Stimulated activated CD4-positive, alpha-beta T cell treated with anti-CD3 and anti-CD28 coated beads, Interleukin-15, amount 100 ng/mL, for 48 hours (primary cell): ENCODE measurements around the gene PUM1.

Experiments
- DNase-seq, 2 donors: peaks; one replicate each; pipeline ENCODE4 v3.0.0-alpha.2; 2020; ENCODE audit warnings: low read depth in 2 of 2

Gene PUM1

GRCh38 chr1:30893776-30894507, 171.6 kb downstream of the PUM1 start:
- DNase-seq: no peak

DNA sequence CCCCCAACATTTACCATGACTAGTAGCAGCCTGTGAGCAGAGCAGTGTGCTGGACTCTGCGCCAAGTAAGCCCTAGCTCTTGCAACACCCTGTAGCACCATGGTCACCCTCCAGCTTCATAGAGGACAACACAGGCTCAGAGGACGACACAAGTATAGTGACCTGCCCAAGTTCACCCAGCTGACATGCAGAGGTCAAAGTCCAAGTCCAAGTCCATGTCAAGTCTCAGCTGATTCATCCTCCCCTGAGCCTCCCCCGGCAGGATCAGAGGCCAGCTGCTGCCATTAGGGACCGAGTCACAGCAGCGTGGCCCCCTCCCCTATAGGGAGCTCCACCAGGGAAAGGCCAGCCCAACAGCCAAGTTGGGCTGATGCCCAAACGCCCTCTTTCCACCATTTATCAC, 172.8 kb downstream of the PUM1 start:
- DNase-seq: no peak

- DNase-seq: no peak
These were observed 174.3 kb downstream of the PUM1 start for GRCh38 chr1:30891227-30891552.

DNA sequence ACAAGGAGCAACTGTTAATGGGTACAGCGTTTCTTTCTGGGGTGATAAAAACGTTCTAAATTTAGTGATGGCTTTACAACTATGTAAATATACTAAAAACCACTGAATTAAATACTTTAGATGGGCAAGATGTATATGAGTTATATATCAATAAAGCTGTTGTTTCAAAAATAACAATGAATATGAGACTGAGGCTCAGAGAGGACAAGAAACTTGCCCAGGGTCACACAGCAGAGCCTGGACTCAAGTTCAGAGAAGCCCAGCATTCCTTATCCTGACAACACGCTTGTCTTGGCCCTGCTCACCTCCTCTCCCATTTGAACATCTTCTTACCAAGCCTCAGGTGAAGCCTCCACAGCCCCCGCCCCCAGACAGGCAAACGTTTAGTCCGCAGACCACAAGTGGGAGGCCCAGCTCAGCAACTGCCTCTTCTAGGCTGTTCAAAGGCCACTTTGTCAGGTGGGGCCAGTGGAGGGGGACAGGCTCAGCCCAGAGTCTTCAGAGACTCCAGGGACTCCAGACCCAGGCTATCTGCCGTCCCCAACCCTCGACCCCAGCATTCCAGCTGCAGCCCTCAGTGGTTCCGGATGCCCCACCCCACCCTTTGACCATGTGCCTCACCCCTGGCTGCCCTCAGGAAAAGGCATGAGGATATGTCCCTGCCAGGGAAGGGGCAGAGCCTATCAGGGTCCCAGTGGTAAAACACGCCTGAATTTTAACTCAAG, 174.9 kb downstream of the PUM1 start:
- DNase-seq: no peak

- DNase-seq: no peak
These were observed 176.0 kb downstream of the PUM1 start for GRCh38 chr1:30889511-30889910.

- DNase-seq: no peak
These were observed 176.5 kb downstream of the PUM1 start for GRCh38 chr1:30888975-30889374.

DNA sequence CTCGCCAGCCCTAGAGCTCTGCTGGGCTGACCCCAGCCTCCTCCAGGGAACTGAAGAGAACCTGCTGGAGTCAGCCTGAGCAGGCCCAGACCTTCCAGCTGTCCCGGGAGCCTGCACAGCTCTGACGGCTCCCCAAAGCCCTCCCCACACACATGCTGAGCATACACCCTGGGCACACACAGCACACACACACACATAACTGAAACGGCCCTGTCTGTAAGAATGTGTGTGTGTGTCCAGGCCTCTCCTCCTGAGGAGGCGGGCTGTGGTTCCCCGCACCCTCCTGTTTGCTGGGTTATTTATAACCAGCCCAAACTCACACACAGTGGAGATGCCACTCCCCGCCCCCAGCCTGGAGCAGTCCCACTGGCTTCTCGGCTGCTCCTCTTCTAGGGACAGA, 177.1 kb downstream of the PUM1 start:
- DNase-seq: no peak

GRCh38 chr1:30887485-30888315, 177.8 kb downstream of the PUM1 start:
- DNase-seq: no peak

DNA sequence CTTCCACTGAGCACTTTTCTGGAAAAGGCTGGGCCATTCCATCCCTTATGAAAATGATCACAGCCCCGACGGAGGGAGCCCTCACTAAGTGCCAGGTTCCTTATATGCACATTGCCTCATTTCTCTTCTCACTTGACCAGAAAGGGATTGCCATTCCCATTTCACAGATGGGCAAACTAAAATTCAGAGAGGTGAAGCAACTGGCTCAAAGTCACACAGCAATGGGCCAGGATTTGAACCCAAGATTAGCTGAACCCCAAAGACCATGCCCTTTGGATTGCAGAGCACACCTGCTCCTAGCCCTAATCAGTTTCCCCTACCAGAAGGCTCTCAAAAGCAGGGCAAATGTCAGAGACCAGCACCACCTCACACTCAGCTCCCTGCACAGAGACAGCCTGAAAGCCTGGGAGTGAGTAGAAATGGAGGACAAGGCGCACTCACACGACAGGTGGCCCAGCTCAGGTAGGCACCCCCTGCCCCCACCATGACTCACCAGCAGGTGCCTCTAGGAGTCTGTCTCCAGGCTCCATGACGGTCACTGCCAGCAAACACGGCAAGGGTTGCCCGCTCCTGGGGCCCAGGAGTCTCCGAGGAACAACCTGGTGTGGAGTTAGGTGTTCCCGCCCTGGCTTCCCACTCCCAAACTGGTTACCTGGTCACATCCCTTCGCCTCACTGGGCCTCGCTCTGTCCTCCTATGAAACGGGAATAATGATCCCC, 178.6 kb downstream of the PUM1 start:
- DNase-seq: no peak

GRCh38 chr1:30885570-30886522, 179.7 kb downstream of the PUM1 start:
- DNase-seq: no peak

DNA sequence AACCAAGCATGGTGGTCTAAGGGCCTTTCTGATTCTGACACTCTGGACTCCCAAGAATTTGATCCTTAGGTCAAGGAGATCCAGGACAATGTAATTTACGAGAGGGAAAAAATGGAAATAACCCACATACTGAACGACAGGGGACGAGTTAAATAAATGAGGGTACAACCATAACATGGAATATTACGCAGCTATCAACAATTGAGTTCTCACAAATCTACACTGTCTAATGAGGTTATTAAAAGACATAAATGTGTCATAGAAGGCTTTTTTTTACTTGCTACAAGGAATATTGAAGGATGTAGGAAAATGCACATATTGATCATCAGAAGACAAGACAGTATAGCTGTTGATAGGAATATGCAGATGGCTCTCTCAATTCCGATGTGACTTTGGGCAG, 180.8 kb downstream of the PUM1 start:
- no peak for DNase-seq

- DNase-seq: no peak
These were observed 181.9 kb downstream of the PUM1 start for GRCh38 chr1:30883389-30884172.

GRCh38 chr1:30882678-30883388, 182.7 kb downstream of the PUM1 start:
- DNase-seq: no peak
